ENCODE results near the gene CLCF1. TPM values are rescaled to one million over a fixed set of nuclear protein-coding genes. Genes with fewer than 3 reads are reported as not detected.

The CLCF1 gene
- total RNA-seq, 1 donor, result 4.7 TPM

- TF ChIP-seq CTCF (IDR thresholded peaks at IDR 0.05; ENCODE audit: insufficient read depth, low read depth, low read length), result no peak
- no peak for DNase-seq (ENCODE audit: low read depth)
- no peak overlapping the region for H3K4me3 ChIP-seq (ENCODE audit: low read depth, low read length)
Observed at GRCh38 chr11:67364169-67364568, 9.2 kb downstream of the CLCF1 start.

GRCh38 chr11:67357831-67358670 is 15.3 kb downstream of the CLCF1 start:
- DNase-seq (ENCODE audit: low read depth), result peak; percentile 54
- no peak for TF ChIP-seq CTCF (IDR thresholded peaks at IDR 0.05; ENCODE audit: insufficient read depth, low read depth, low read length)
- no peak overlapping the region for H3K4me3 ChIP-seq (ENCODE audit: low read depth, low read length)

- peak; percentile 96 for TF ChIP-seq CTCF (IDR thresholded peaks at IDR 0.05; ENCODE audit: insufficient read depth, low read depth, low read length)
- H3K4me3 ChIP-seq (ENCODE audit: low read depth, low read length), result no peak overlapping the region
- peak; percentile 83 for DNase-seq (ENCODE audit: low read depth)
Observed at GRCh38 chr11:67356864-67357561, 16.4 kb downstream of the CLCF1 start.

- no peak overlapping the region for H3K4me3 ChIP-seq (ENCODE audit: low read depth, low read length)
- DNase-seq (ENCODE audit: low read depth), result no peak
- TF ChIP-seq CTCF (IDR thresholded peaks at IDR 0.05; ENCODE audit: insufficient read depth, low read depth, low read length), result no peak
Observed at GRCh38 chr11:67356387-67356863, 17.0 kb downstream of the CLCF1 start.

GRCh38 chr11:67355794-67356386 is 17.5 kb downstream of the CLCF1 start:
- TF ChIP-seq CTCF (IDR thresholded peaks at IDR 0.05; ENCODE audit: insufficient read depth, low read depth, low read length), result no peak
- no peak for DNase-seq (ENCODE audit: low read depth)
- H3K4me3 ChIP-seq (ENCODE audit: low read depth, low read length), result no peak overlapping the region

GRCh38 chr11:67355023-67355793 is 18.2 kb downstream of the CLCF1 start:
- no peak for TF ChIP-seq CTCF (IDR thresholded peaks at IDR 0.05; ENCODE audit: insufficient read depth, low read depth, low read length)
- peak overlapping the region; percentile 1 for H3K4me3 ChIP-seq (ENCODE audit: low read depth, low read length)
- DNase-seq (ENCODE audit: low read depth), result no peak

All from fibroblast of villous mesenchyme (primary cell).